ENCODE data around the gene C8G. TPM values are rescaled to one million over a fixed set of nuclear protein-coding genes. Genes with fewer than 3 reads are reported as not detected.

Gene C8G
- total and polyA plus RNA-seq, 9 of the 15 experiments (the other 6 are each of a cell fraction or from before 2014, with no cell fraction given) = 0.35 to 5.9 (median 2.7) TPM; not detected in 2

DNA sequence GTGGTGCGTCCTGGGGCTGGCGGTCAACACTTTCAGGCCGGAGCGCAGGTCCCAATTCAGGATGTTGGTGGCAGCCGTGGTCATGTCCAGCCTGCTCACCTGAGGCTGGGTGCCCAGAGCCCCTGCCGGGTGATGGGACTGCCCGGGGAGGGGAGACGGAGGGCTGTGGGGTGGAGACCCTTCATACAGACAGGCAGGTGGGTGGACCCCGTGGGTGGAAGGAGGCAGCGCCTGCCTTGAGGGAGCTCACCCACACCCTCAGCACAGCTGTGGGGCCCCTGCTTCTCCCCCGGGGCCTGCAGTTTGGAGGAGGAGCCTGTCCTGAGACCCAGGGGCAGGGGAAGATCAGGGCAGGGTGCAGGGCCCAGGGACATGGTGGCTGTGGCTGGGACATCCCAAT lies 25.3 kb downstream of the C8G start (continued):
- no peak for TF ChIP-seq ARHGAP35 (IDR thresholded peaks at IDR 0.05; ENCODE audit: partially characterized antibody)
- TF ChIP-seq, protein P1, sequence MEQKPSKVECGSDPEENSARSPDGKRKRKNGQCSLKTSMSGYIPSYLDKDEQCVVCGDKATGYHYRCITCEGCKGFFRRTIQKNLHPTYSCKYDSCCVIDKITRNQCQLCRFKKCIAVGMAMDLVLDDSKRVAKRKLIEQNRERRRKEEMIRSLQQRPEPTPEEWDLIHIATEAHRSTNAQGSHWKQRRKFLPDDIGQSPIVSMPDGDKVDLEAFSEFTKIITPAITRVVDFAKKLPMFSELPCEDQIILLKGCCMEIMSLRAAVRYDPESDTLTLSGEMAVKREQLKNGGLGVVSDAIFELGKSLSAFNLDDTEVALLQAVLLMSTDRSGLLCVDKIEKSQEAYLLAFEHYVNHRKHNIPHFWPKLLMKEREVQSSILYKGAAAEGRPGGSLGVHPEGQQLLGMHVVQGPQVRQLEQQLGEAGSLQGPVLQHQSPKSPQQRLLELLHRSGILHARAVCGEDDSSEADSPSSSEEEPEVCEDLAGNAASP (IDR thresholded peaks at IDR 0.05) = no peak
- TF ChIP-seq, protein P2, sequence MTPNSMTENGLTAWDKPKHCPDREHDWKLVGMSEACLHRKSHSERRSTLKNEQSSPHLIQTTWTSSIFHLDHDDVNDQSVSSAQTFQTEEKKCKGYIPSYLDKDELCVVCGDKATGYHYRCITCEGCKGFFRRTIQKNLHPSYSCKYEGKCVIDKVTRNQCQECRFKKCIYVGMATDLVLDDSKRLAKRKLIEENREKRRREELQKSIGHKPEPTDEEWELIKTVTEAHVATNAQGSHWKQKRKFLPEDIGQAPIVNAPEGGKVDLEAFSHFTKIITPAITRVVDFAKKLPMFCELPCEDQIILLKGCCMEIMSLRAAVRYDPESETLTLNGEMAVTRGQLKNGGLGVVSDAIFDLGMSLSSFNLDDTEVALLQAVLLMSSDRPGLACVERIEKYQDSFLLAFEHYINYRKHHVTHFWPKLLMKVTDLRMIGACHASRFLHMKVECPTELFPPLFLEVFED (CRISPR knock-in tag; conservative IDR thresholded peaks at IDR 0.05) = no peak
- TF ChIP-seq SRSF3 (IDR thresholded peaks at IDR 0.05; ENCODE audit: insufficient read depth, low read length) = no peak
- no peak for TF ChIP-seq YY1 (IDR thresholded peaks at IDR 0.05; ENCODE audit: borderline replicate concordance in 1 of 3, control insufficient read depth in 1 of 3, extremely low read depth in 1 of 3, insufficient read depth in 3 of 3, insufficient read length in 1 of 3, insufficient replicate concordance in 2 of 3, low read depth in 1 of 3, low read length in 2 of 3)
- no peak for TF ChIP-seq ZC3H8 (IDR thresholded peaks at IDR 0.05)
- no peak for TF ChIP-seq E4F1 (CRISPR knock-in tag; IDR thresholded peaks at IDR 0.05; ENCODE audit: borderline replicate concordance)
- TF ChIP-seq PTBP1 (IDR thresholded peaks at IDR 0.05; ENCODE audit: low read depth, low read length) = no peak
